ENCODE results near the gene PTPRK.
A peak's percentile ranks its signal among the peaks of the same experiment; 100 is the strongest.

Gene PTPRK

GRCh38 chr6:127952831-127953230 lies 567.6 kb downstream of the PTPRK start:
- Mint-ChIP-seq H3K4me3 (peak overlapping the region; percentile 10 to 34), H3K4me1 (peaks cover 72% of the 10 kb centered on the region), H3K27ac (peak overlapping the region in 1 of 2 donors; percentile 73), H3K27me3 (no peaks in the 10 kb centered on the region), H3K9me3 (peaks cover 0 to 3% of the 10 kb centered on the region in 2 donors)
- ATAC-seq (no peak), DNase-seq (no peak)

GRCh38 chr6:127952176-127952575 lies 568.2 kb downstream of the PTPRK start:
- DNase-seq (no peak), ATAC-seq (no peak)
- H3K9me3 Mint-ChIP-seq = peaks cover 0 to 9% of the 10 kb centered on the region in 2 donors
- no peaks in the 10 kb centered on the region for H3K27me3 Mint-ChIP-seq
- H3K4me1 Mint-ChIP-seq = peaks cover 72% of the 10 kb centered on the region
- peak overlapping the region; percentile 73 to 74 for H3K4me3 Mint-ChIP-seq
- peak overlapping the region; percentile 95 to 97 for H3K27ac Mint-ChIP-seq

GRCh38 chr6:127951172-127951917 lies 569.1 kb downstream of the PTPRK start:
- peak overlapping the region; percentile 73 to 74 for H3K4me3 Mint-ChIP-seq
- ATAC-seq = peak; percentile 79
- H3K9me3 Mint-ChIP-seq = peaks cover 6 to 12% of the 10 kb centered on the region in 2 donors
- H3K27ac Mint-ChIP-seq = peak overlapping the region; percentile 95 to 97
- H3K4me1 Mint-ChIP-seq = peaks cover 72% of the 10 kb centered on the region
- DNase-seq = no peak
- no peaks in the 10 kb centered on the region for H3K27me3 Mint-ChIP-seq

- peak; percentile 22 for ATAC-seq
- Mint-ChIP-seq H3K27ac (peak overlapping the region; percentile 95 to 97), H3K9me3 (peaks cover 12 to 18% of the 10 kb centered on the region in 2 donors), H3K4me1 (peaks cover 74% of the 10 kb centered on the region), H3K27me3 (no peaks in the 10 kb centered on the region), H3K4me3 (peak overlapping the region; percentile 73 to 74)
- DNase-seq = no peak
Measured at GRCh38 chr6:127950566-127951145, 569.7 kb downstream of the PTPRK start.

GRCh38 chr6:127949251-127949650 lies 571.1 kb downstream of the PTPRK start:
- Mint-ChIP-seq H3K9me3 (peaks cover 12 to 18% of the 10 kb centered on the region in 2 donors), H3K27me3 (no peaks in the 10 kb centered on the region), H3K4me3 (no peak overlapping the region), H3K4me1 (peaks cover 68% of the 10 kb centered on the region), H3K27ac (no peak overlapping the region)
- no peak for ATAC-seq
- no peak for DNase-seq

- ATAC-seq (no peak), DNase-seq (no peak)
- Mint-ChIP-seq H3K27me3 (no peaks in the 10 kb centered on the region), H3K27ac (no peak overlapping the region), H3K4me3 (no peak overlapping the region), H3K9me3 (peaks cover 12 to 18% of the 10 kb centered on the region in 2 donors), H3K4me1 (peaks cover 56% of the 10 kb centered on the region)
Measured at GRCh38 chr6:127946388-127946787, 574.0 kb downstream of the PTPRK start.

GRCh38 chr6:127945434-127946097 lies 574.8 kb downstream of the PTPRK start:
- no peak for DNase-seq
- H3K4me3 Mint-ChIP-seq = no peak overlapping the region
- peak; percentile 56 for ATAC-seq
- peaks cover 12 to 18% of the 10 kb centered on the region in 2 donors for H3K9me3 Mint-ChIP-seq
- H3K27me3 Mint-ChIP-seq = no peaks in the 10 kb centered on the region
- H3K4me1 Mint-ChIP-seq = peaks cover 52% of the 10 kb centered on the region
- no peak overlapping the region for H3K27ac Mint-ChIP-seq

GRCh38 chr6:127941228-127941627 lies 579.2 kb downstream of the PTPRK start:
- peak overlapping the region in 1 of 2 donors; percentile 42 for H3K4me3 Mint-ChIP-seq
- ATAC-seq = no peak
- no peak for DNase-seq
- H3K4me1 Mint-ChIP-seq = peaks cover 68% of the 10 kb centered on the region
- H3K9me3 Mint-ChIP-seq = peaks cover 5% of the 10 kb centered on the region in 2 donors
- no peak overlapping the region for H3K27ac Mint-ChIP-seq
- H3K27me3 Mint-ChIP-seq = no peaks in the 10 kb centered on the region

GRCh38 chr6:127939442-127940066 lies 580.8 kb downstream of the PTPRK start:
- ATAC-seq (no peak), DNase-seq (no peak)
- Mint-ChIP-seq H3K27me3 (no peaks in the 10 kb centered on the region), H3K4me1 (peaks cover 62% of the 10 kb centered on the region), H3K27ac (peak overlapping the region in 1 of 2 donors; percentile 94), H3K4me3 (peak overlapping the region in 1 of 2 donors; percentile 44), H3K9me3 (no peaks in the 10 kb centered on the region)

GRCh38 chr6:127938701-127939100 lies 581.7 kb downstream of the PTPRK start:
- DNase-seq = no peak
- H3K27me3 Mint-ChIP-seq = no peaks in the 10 kb centered on the region
- peak overlapping the region in 1 of 2 donors; percentile 11 for H3K4me3 Mint-ChIP-seq
- peak overlapping the region; percentile 76 to 94 for H3K27ac Mint-ChIP-seq
- H3K9me3 Mint-ChIP-seq = no peaks in the 10 kb centered on the region
- no peak for ATAC-seq
- peaks cover 70% of the 10 kb centered on the region for H3K4me1 Mint-ChIP-seq

GRCh38 chr6:127937747-127938146 lies 582.7 kb downstream of the PTPRK start:
- peaks cover 8% of the 10 kb centered on the region in 2 donors for H3K9me3 Mint-ChIP-seq
- H3K27me3 Mint-ChIP-seq = no peaks in the 10 kb centered on the region
- peaks cover 69% of the 10 kb centered on the region for H3K4me1 Mint-ChIP-seq
- DNase-seq (no peak), ATAC-seq (no peak)
- H3K4me3 Mint-ChIP-seq = peak overlapping the region in 1 of 2 donors; percentile 13
- no peak overlapping the region for H3K27ac Mint-ChIP-seq

- Mint-ChIP-seq H3K27ac (peak overlapping the region; percentile 20 to 31), H3K4me1 (peaks cover 65% of the 10 kb centered on the region), H3K4me3 (peak overlapping the region; percentile 10 to 34), H3K9me3 (peaks cover 12% of the 10 kb centered on the region in 2 donors), H3K27me3 (no peaks in the 10 kb centered on the region)
- no peak for ATAC-seq
- no peak for DNase-seq
Measured at GRCh38 chr6:127937102-127937501, 583.3 kb downstream of the PTPRK start.

- H3K27ac Mint-ChIP-seq = peak overlapping the region; percentile 36 to 88
- peaks cover 12 to 19% of the 10 kb centered on the region in 2 donors for H3K9me3 Mint-ChIP-seq
- ATAC-seq = no peak
- H3K4me1 Mint-ChIP-seq = peaks cover 60% of the 10 kb centered on the region
- H3K27me3 Mint-ChIP-seq = no peaks in the 10 kb centered on the region
- H3K4me3 Mint-ChIP-seq = peak overlapping the region; percentile 41 to 85
- DNase-seq = no peak
Measured at GRCh38 chr6:127934956-127935355, 585.4 kb downstream of the PTPRK start.

GRCh38 chr6:127933852-127934840 lies 586.3 kb downstream of the PTPRK start:
- peaks cover 53% of the 10 kb centered on the region for H3K4me1 Mint-ChIP-seq
- H3K9me3 Mint-ChIP-seq = peaks cover 19% of the 10 kb centered on the region in 2 donors
- no peaks in the 10 kb centered on the region for H3K27me3 Mint-ChIP-seq
- H3K27ac Mint-ChIP-seq = peak overlapping the region; percentile 87 to 88
- ATAC-seq = peak; percentile 96
- DNase-seq = peak in 1 of 2 donors; percentile 71
- H3K4me3 Mint-ChIP-seq = peak overlapping the region; percentile 32 to 85
